Testis (tissue), 2 donors: ENCODE data around the gene ARAP1.

Experiments used
- CTCF ChIP-seq, 3 experiments: fragments of 450-650 bp in 2 of 3; fragments of 200-600 bp in 1 of 3; sonication (generic) in 1 of 3; IDR thresholded peaks; one replicate each; pipeline ENCODE4 v1.5.1; 2016 to 2019; ENCODE audit warnings: antibody characterized with exemption in 3 of 3, mild to moderate bottlenecking in 2 of 3, moderate library complexity in 1 of 3
- POLR2A ChIP-seq: fragments of 450-650 bp; IDR thresholded peaks from one replicate; pipeline ENCODE4 v1.6.1; 2017; ENCODE audit warnings: antibody characterized with exemption, mild to moderate bottlenecking, moderate library complexity

- no peak for TF ChIP-seq CTCF (IDR thresholded peaks at IDR 0.05)
- no peak for TF ChIP-seq POLR2A
These were observed at the start of gene ARAP1 for GRCh38 chr11:72752088-72752914.
